DMS53 treated with DMSO at 0.1 percent for 48 hours (cell line): ENCODE results near the gene BLOC1S4.

ENCODE experiments used
- DNase-seq: peaks from one replicate; lab custom pipeline; 2025; ENCODE audit not compliant: unreplicated experiment; lab: John Stamatoyannopoulos, UW

BLOC1S4 gene

DNA sequence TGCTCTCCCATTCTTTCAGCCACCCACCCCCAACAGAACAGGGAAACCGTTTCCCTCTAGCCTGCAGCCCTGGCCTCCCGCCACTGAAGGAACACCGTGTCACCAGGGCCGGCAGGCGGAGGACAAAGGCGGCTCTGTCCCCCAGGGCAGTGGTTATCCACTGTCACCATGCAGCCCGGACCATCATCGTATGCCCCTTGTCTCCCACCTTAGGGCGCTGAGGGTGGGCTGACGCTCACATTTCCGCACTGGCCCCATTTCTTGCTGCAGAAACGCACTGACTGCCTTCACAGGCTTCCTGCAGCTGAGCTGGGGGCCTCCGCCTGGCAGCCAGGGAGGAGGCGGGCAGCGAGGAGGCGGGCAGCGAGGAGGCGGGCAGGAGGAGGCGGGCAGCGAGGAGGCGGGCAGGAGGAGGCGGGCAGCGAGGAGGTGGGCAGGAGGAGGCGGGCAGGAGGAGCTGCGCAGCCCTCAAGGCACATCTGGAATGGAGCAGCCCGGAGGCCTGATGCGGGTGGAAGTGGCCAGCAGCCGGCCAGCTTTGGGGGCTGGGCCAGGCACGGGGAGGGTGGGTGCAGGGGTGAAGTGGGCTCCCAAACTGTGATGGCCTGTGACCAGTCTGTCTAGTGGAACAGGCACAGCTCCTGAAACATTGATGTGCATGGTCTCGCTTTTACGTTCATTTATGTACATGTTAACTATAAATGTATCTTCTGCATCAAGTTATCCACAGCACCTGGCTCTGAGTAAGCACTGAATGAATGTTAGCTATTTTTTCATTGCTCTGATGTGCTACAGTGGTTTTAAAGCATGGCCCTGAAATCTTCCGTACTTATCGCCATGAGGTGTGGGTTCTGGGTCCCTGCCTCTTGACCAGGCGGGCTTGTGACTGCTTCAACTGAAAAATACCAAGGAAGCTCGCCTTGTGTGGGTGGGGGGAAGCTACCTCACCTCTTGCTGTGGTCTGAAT is 46.0 kb downstream of the BLOC1S4 start:
- DNase-seq = no peak

DNA sequence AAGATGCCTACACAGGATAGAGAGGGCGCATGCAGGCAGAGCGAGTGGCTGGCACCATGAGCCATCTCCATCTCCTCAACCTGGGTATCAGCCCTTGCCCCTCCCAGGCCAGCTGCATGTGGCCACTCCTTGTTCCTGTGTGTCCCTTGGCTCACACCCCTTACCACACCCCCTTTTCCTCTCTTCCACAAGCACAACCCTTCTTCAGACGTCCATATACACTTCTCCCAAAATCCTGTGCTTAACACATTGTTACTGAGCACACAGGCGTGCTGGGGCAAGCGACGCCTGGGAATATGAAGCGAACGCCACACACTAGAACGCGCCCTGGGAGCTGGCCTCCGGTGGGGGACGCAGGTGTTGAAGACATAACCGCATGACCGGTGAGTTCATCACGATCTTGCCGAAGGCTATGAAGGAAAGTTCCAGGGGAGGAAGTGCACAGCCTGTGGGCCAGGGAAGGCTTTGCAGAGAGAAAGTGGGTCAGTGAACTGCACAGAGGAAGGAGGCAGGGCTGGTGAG is 47.4 kb downstream of the BLOC1S4 start:
- DNase-seq = no peak

DNA sequence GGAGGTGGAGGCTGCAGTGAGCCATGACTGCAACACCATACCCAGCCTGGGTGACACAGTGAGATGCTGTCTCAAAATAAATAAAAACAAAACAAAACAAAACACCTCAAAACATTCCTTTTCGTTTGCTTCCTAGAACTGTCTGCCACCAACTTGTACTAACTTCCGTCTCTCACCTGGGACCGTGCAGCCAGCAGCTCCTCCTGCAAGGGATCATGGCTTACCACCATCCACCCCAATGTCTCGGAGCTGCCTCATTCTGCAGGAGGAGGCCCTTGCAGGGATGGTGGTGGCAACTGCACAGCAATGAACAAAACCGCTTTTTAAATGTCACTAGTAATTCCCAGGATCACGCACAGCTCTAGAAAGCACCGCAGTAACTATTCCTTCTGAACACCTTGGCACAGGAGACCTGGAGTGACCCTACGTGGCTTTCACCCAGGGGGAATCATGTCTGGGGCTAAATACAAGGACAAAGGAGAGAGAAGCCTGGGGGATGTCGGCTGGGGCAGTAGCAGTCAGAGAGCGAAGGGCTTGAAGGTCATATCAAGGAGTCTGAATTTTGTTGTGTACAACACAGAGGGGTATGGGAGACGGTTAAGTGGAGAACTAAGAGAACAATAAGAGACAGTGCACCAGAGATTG is 49.1 kb downstream of the BLOC1S4 start:
- no peak for DNase-seq

DNA sequence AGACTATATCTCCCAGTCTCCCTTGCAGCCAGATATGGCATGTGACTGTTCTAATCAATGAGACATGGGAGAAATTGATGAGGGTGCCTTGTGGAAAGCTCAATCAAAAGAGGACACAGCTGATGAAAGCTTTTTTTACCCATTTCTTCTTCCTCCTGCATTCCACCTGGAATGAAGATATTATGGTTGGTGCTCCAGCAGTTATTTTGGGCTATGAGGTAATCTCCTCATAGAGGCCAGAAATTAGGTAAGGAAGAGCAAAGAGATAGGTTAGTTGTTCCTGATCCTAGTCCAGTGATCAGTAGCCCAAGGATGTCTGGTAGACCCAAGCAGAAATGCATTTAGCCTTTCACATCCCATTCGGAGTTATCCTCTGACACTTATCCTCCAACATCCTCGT is 49.7 kb downstream of the BLOC1S4 start:
- DNase-seq = no peak
